ENCODE data around the gene MYO1D.

DNA sequence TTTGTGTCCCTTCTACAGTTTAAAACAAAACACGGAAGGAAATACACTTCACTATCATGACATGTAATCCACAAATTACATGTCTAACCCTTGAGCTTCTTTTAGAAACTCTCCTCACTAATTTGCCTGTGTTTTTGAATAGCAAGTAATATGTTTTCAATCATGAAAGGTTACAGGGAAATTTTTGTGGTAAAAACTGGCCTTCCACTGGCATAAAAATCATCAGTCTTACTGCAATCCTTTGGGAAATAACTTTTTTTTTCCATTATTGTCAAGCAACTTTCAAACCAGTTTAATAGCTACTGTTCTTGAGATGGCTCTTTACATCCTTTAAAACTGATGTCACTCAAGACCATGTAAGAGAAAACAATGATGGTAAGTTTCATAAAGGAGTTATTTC lies 27.0 kb downstream of the MYO1D start:
- no peak for TF ChIP-seq CTCF (IDR thresholded peaks at IDR 0.05)
- no peak for TF ChIP-seq POLR2AphosphoS5 (IDR thresholded peaks at IDR 0.05)
- TF ChIP-seq POLR2A (IDR thresholded peaks at IDR 0.05), result no peak
- no peak for TF ChIP-seq EP300 (IDR thresholded peaks at IDR 0.05)

Data from suprapubic skin (tissue), 4 donors.